ENCODE results near the gene CATSPERD. TPM values are rescaled to one million over a fixed set of nuclear protein-coding genes. Genes with fewer than 3 reads are reported as not detected.

CATSPERD gene
- total and polyA plus RNA-seq, 9 of the 15 experiments (the other 6 are each of a cell fraction or from before 2014, with no cell fraction given): not detected

DNA sequence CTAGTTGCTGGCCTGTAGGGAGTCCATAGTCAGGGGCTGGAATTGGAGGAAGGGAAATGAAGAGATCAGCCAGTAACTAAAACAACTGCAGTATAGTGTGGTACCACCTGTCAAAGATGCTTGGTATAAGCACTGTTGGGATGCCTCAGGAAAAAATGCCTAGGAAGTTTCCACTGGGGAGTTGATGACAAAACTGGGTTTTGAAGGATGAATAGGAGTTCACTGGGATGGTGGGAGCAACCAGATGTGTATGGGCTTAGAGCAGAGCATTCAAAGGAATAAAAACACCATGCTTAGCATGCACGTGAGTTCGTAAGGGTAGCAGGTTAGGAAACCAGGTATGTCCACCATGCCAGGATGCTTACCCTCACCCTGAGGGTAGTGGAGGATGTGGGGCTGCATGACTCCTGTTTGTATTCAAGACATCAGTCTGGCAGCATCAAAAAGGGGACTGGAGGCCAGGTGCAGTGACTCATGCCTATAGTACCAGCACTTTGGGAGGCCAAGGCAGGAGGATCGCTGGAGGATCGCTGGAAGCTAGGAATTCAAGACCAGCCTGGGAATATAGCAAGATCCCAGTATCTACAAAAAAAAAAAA lies 7.1 kb downstream of the CATSPERD start:
- POLR2A ChIA-PET: interaction anchor here (0.6 to 0.8 kb wide), 2 partner anchors 9 to 46 kb away, joined by 3 read pairs; no protein-coding TSS in a partner anchor
- H3K4me3 ChIP-seq: no peak overlapping the region
- no peaks in the 10 kb centered on the region for H3K36me3 ChIP-seq (ENCODE audit: control insufficient read depth, insufficient read depth, low read length)
- TF ChIP-seq HSF4 (CRISPR knock-in tag; IDR thresholded peaks at IDR 0.05; ENCODE audit: borderline replicate concordance) (no peak), ZBTB33 (CRISPR knock-in tag; IDR thresholded peaks at IDR 0.05) (no peak), DDX20 (tag; IDR thresholded peaks at IDR 0.05; ENCODE audit: low read depth) (no peak), ZNF253 (CRISPR knock-in tag; conservative IDR thresholded peaks at IDR 0.05) (no peak), ZNF445 (CRISPR knock-in tag; IDR thresholded peaks at IDR 0.05; ENCODE audit: low read depth) (no peak), EP300 (IDR thresholded peaks at IDR 0.05; ENCODE audit: low read length) (no peak), ARID2 (IDR thresholded peaks at IDR 0.05) (no peak), MYNN (IDR thresholded peaks at IDR 0.05) (no peak), MYNN (CRISPR knock-in tag; IDR thresholded peaks at IDR 0.05) (no peak), TBP (optimal IDR thresholded peaks at IDR 0.05; ENCODE audit: low read depth, low read length) (no peak), EZH2 (IDR thresholded peaks at IDR 0.05; ENCODE audit: borderline replicate concordance, low read depth, low read length) (no peak), NFXL1 (CRISPR knock-in tag; IDR thresholded peaks at IDR 0.05) (no peak), ZNF212 (CRISPR knock-in tag; IDR thresholded peaks at IDR 0.05) (no peak), MXI1 (IDR thresholded peaks at IDR 0.05; ENCODE audit: low read depth, low read length) (no peak), CHD4 (IDR thresholded peaks at IDR 0.05; ENCODE audit: insufficient read depth, insufficient replicate concordance, low read depth, low read length, poor library complexity, severe bottlenecking) (no peak), CAMTA2 (CRISPR knock-in tag; conservative IDR thresholded peaks at IDR 0.05) (no peak), RBM17 (IDR thresholded peaks at IDR 0.05; ENCODE audit: borderline replicate concordance, low read depth, low read length) (no peak), ZNF384 (IDR thresholded peaks at IDR 0.05; ENCODE audit: low read depth, low read length) (no peak), RAD21 (CRISPR knock-in tag; conservative IDR thresholded peaks at IDR 0.05 in 1 of 2, IDR thresholded peaks at IDR 0.05 in 1 of 2) (no peak), ZNF77 (CRISPR knock-in tag; IDR thresholded peaks at IDR 0.05) (no peak)
- no peak overlapping the region for H3K4me2 ChIP-seq (ENCODE audit: insufficient read depth, low read length)
- H3K9ac ChIP-seq (ENCODE audit: insufficient read depth in 1 of 2, low read depth in 2 of 2, low read length in 2 of 2): no peak overlapping the region
- WGBS (ENCODE audit: insufficient coverage, low coverage, missing lambda C conversion rate): 6% methylated on average over 4 of the region's 4 CpGs
- no TSS peak for BruUV-seq (replicated peaks)
- H2AFZ ChIP-seq (ENCODE audit: low read depth, low read length): no peak overlapping the region
- H3K4me1 ChIP-seq (replicated peaks in 1 of 2; ENCODE audit: control insufficient read depth in 2 of 2, insufficient read depth in 2 of 2, low read length in 2 of 2): no peaks in the 10 kb centered on the region
- H4K20me1 ChIP-seq (replicated peaks; ENCODE audit: control insufficient read depth, insufficient read depth, low read length): no peaks in the 10 kb centered on the region
- no peaks in the 10 kb centered on the region for H3K9me1 ChIP-seq (ENCODE audit: control insufficient read depth, insufficient read depth, low read length)
- H3K9me3 ChIP-seq (replicated peaks; ENCODE audit: control insufficient read depth, insufficient read depth, low read depth, low read length): no peaks in the 10 kb centered on the region; the same call in 1 of the 2 replicates
- no peak for FAIRE-seq
- H3K79me2 ChIP-seq (ENCODE audit: control insufficient read depth, insufficient read depth, low read length): no peaks in the 10 kb centered on the region
- CTCF ChIA-PET (ENCODE audit: low intra/inter-chr PET ratio): no interaction called here
- no peak for ATAC-seq
- H3K27me3 ChIP-seq (ENCODE audit: control insufficient read depth in 2 of 2, insufficient read depth in 2 of 2, low read length in 2 of 2): peaks cover 0 to 5% of the 10 kb centered on the region in 2 experiments; a peak in 1 of 5 replicates
- no peak for DNase-seq (ENCODE audit: extremely low read depth in 1 of 4, low spot score in 3 of 4)
- in situ Hi-C loops (cut with MboI) (no loop called here), intact Hi-C loops (cut with micrococcal nuclease) (no loop called here)
- no peak overlapping the region for H3K27ac ChIP-seq (ENCODE audit: extremely low read depth, low read depth, low read length)

Data from K562 (cell line).